Measurements from ENCODE around the gene POMGNT1.

POMGNT1 gene

GRCh38 chr1:46206399-46206798 is 8.2 kb upstream of the POMGNT1 start:
- DNase-seq = no peak

GRCh38 chr1:46205791-46206190 is 7.6 kb upstream of the POMGNT1 start:
- no peak for DNase-seq

GRCh38 chr1:46205141-46205540 is 6.9 kb upstream of the POMGNT1 start:
- DNase-seq = no peak

- DNase-seq = no peak
These were observed 6.1 kb upstream of the POMGNT1 start for GRCh38 chr1:46204406-46204742.

- DNase-seq = no peak
These were observed 5.6 kb upstream of the POMGNT1 start for GRCh38 chr1:46203738-46204405.

- no peak for DNase-seq
These were observed 1.1 kb upstream of the POMGNT1 start for GRCh38 chr1:46199233-46199749.

- no peak for DNase-seq
These were observed 672 bp downstream of the POMGNT1 start for GRCh38 chr1:46197560-46197963.

GRCh38 chr1:46196609-46197008 is 1.6 kb downstream of the POMGNT1 start:
- no peak for DNase-seq

GRCh38 chr1:46194641-46195193 is 3.5 kb downstream of the POMGNT1 start:
- DNase-seq = no peak

GRCh38 chr1:46193984-46194570 is 4.2 kb downstream of the POMGNT1 start:
- DNase-seq = no peak

GRCh38 chr1:46193285-46193684 is 4.9 kb downstream of the POMGNT1 start:
- DNase-seq = no peak

- no peak for DNase-seq
These were observed 6.1 kb downstream of the POMGNT1 start for GRCh38 chr1:46192171-46192570.

- DNase-seq = no peak
These were observed 7.1 kb downstream of the POMGNT1 start for GRCh38 chr1:46191033-46191701.

GRCh38 chr1:46190539-46190938 is 7.7 kb downstream of the POMGNT1 start:
- no peak for DNase-seq

GRCh38 chr1:46188295-46189030 is 9.8 kb downstream of the POMGNT1 start:
- DNase-seq = no peak

- no peak for DNase-seq
These were observed 10.9 kb downstream of the POMGNT1 start for GRCh38 chr1:46187106-46187869.

- no peak for DNase-seq
These were observed 12.2 kb downstream of the POMGNT1 start for GRCh38 chr1:46186076-46186475.

GRCh38 chr1:46184920-46185658 is 13.1 kb downstream of the POMGNT1 start:
- peak; percentile 81 for DNase-seq

- DNase-seq = no peak
These were observed 14.2 kb downstream of the POMGNT1 start for GRCh38 chr1:46183926-46184557.

- no peak for DNase-seq
These were observed 15.0 kb downstream of the POMGNT1 start for GRCh38 chr1:46183079-46183847.

All from stimulated activated CD4-positive, alpha-beta T cell treated with anti-CD3 and anti-CD28 coated beads, Interleukin-4, amount 100 ng/mL, for 24 hours (primary cell).